AG10803 (cell line): ENCODE data around the gene PAK2.

Experiments used
- DNase-seq: peaks from one replicate; pipeline ENCODE4 v3.0.0; 2010; ENCODE audit warnings: low read depth
- H3K4me3 ChIP-seq: 2 replicates; pipeline ENCODE4 v1.5.1; 2011; ENCODE audit warnings: mild to moderate bottlenecking, low read length, control low read depth
- CTCF ChIP-seq: conservative IDR thresholded peaks from 2 replicates; pipeline ENCODE4 v1.5.1; 2011; ENCODE audit warnings: mild to moderate bottlenecking, low read length, control low read depth, inconsistent platforms

PAK2 gene

GRCh38 chr3:196697270-196697669 lies 42.4 kb upstream of the PAK2 start:
- DNase-seq, result no peak
- H3K4me3 ChIP-seq, result no peak overlapping the region
- TF ChIP-seq CTCF, result no peak

GRCh38 chr3:196699749-196700148 lies 39.9 kb upstream of the PAK2 start:
- H3K4me3 ChIP-seq, result no peak overlapping the region
- TF ChIP-seq CTCF, result no peak
- no peak for DNase-seq

DNA sequence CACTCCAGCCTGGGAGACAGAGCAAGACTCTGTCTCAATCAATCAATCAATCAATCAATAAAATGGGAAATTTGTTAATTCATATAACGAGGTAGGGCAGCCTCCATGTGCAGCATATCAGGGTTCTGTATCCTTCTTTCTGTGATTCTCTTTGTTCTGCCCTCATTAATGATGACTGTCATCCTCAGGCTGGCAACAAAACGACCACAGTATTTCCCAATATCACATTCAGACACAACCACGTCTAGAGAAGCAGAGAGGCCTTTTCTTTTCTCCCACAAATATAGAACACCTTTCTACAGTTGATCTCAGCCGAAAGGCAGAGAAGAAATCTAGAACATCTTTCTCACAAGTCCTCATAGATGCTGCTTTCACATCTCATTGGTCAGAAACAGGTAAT lies 38.9 kb upstream of the PAK2 start:
- no peak for DNase-seq
- no peak for TF ChIP-seq CTCF
- no peak overlapping the region for H3K4me3 ChIP-seq

DNA sequence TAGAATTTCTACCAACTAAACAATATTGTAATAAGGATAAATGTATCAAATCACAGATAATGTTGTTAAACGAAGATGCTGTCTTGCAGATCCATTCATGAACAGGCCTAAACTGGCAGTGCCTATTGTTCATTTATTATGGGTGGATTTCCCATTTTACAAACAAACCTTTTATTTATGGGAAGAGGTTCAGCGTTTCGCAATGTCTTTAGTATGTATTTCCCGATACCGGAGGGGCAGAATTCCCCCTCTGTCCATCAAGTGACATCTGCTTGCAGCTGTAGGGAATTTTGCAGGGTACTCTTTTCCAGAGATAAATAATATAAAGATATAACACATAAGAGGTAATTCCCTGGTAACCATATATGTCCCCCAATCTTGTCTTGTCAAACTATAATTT lies 33.3 kb upstream of the PAK2 start:
- no peak for DNase-seq
- H3K4me3 ChIP-seq, result no peak overlapping the region
- no peak for TF ChIP-seq CTCF

DNA sequence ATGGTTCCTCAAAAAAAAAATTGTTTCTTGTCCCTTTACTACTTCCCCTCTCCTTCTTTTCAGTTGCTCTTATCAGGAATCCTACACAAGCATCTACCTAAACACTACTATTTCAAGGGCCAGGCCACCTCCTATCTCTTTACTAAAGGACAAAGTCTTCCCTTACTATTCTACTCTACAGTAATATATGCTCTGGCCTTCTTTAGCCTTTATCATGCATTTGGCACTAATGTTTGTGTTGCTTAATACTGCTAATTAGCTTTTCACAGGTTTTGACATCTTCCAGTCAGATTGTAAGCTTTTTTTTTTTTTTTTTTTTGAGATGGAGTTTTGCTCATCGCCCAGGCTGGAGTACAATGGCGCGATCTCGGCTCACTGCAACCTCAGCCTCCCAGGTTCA lies 32.9 kb upstream of the PAK2 start:
- no peak for DNase-seq
- no peak for TF ChIP-seq CTCF

DNA sequence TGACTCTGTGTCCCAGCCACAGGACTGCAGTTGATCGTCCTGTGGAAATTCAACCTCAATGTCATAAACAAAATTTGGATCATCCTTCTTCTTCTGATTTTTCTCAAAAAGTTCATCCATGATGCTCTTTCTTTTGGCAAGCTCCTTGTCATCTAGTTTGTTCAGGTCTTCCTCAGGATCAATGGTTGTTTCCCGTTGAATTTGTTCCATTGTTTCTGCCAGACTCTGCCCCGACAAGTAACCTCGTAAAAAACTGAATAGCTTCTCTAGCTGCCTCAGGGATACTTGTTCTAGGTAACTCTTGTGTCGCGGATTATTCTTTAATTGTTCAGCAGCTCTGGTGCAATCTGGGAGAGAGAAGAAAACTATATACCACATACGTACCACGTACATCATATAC lies 32.1 kb upstream of the PAK2 start:
- no peak for DNase-seq
- H3K4me3 ChIP-seq, result no peak overlapping the region
- no peak for TF ChIP-seq CTCF

More for the DNA sequence above, 32.9 kb upstream of the PAK2 start:
- no peak overlapping the region for H3K4me3 ChIP-seq

DNA sequence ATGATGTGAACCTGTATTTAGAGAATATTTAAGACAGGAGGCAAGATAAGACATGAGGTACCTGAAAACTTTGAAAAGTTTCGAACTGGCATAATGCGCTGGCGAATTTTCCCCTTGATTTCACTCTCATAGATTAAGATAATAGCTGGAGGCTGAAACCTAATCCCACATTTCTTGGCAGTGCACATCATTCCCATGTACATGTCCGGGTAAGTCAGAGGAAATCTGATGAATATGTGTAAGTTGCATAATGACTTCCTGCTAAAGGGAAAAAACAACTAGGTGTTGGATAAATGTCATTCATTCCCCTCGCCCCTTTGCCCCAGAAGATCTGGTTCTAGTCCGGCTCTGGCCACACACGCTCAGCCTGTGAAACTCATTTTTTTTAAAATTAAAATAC lies 31.2 kb upstream of the PAK2 start:
- no peak for TF ChIP-seq CTCF
- H3K4me3 ChIP-seq, result no peak overlapping the region
- no peak for DNase-seq
